Astrocyte (in vitro differentiated cells and primary cell): Measurements from ENCODE around the gene ARFIP1. TPM values are rescaled to one million over a fixed set of nuclear protein-coding genes. Genes with fewer than 3 reads are reported as not detected.

Experiments used
- DNase-seq: peaks from one replicate; pipeline ENCODE4 v3.0.0-alpha.2; 2010; ENCODE audit warnings: low read depth
- FAIRE-seq: peaks from 2 replicates; lab custom pipeline; 2011; peaks lifted over from hg19 to GRCh38; lab: Jason Lieb, UNC
- H2AFZ ChIP-seq: 2 replicates; pipeline ENCODE4 v1.6.0; 2012; ENCODE audit warnings: low read depth, low read length, inconsistent platforms
- H3K27ac ChIP-seq: 2 replicates; pipeline ENCODE4 v1.5.1; 2011; ENCODE audit warnings: low read depth, low read length, inconsistent platforms
- H3K27me3 ChIP-seq: 2 replicates; pipeline ENCODE4 v1.6.0; 2011; ENCODE audit warnings: low read length, inconsistent platforms; ENCODE audit not compliant: insufficient read depth
- H3K36me3 ChIP-seq: 2 replicates; pipeline ENCODE4 v1.5.1; 2011; ENCODE audit warnings: low read length, inconsistent platforms; ENCODE audit not compliant: insufficient read depth
- H3K4me1 ChIP-seq: 2 replicates; pipeline ENCODE4 v1.5.1; 2011; ENCODE audit warnings: low read length, inconsistent platforms; ENCODE audit not compliant: insufficient read depth
- H3K4me2 ChIP-seq: 2 replicates; pipeline ENCODE4 v1.6.0; 2012; ENCODE audit warnings: low read length, inconsistent platforms
- H3K4me3 ChIP-seq: 2 replicates; pipeline ENCODE4 v1.5.1; 2011; ENCODE audit warnings: low read depth, mild to moderate bottlenecking, low read length, inconsistent platforms; ENCODE audit not compliant: insufficient read depth
- H3K79me2 ChIP-seq: 2 replicates; pipeline ENCODE4 v1.6.0; 2012; ENCODE audit warnings: mild to moderate bottlenecking, low read length, inconsistent platforms; ENCODE audit not compliant: insufficient read depth
- H3K9ac ChIP-seq: 2 replicates; pipeline ENCODE4 v1.6.0; 2012; ENCODE audit warnings: mild to moderate bottlenecking, low read length, inconsistent platforms
- H3K9me3 ChIP-seq: 2 replicates; pipeline ENCODE4 v1.5.1; 2012; ENCODE audit warnings: low read depth, mild to moderate bottlenecking, low read length, inconsistent platforms; ENCODE audit not compliant: insufficient read depth
- H4K20me1 ChIP-seq: 2 replicates; pipeline ENCODE4 v1.6.0; 2012; ENCODE audit warnings: low read length, inconsistent platforms; ENCODE audit not compliant: insufficient read depth
- H3K27ac Mint-ChIP-seq: one replicate; pipeline ENCODE4 v1.8.0; 2021; ENCODE audit warnings: mild to moderate bottlenecking, mixed read lengths; ENCODE audit not compliant: unreplicated experiment
- H3K27me3 Mint-ChIP-seq: one replicate; pipeline ENCODE4 v1.8.0; 2021; ENCODE audit warnings: low read depth, mixed read lengths; ENCODE audit not compliant: unreplicated experiment
- H3K36me3 Mint-ChIP-seq: one replicate; pipeline ENCODE4 v1.8.0; 2021; ENCODE audit warnings: low read depth, mixed read lengths; ENCODE audit not compliant: unreplicated experiment
- H3K4me1 Mint-ChIP-seq: one replicate; pipeline ENCODE4 v1.8.0; 2021; ENCODE audit warnings: low read depth, mixed read lengths; ENCODE audit not compliant: unreplicated experiment
- H3K4me3 Mint-ChIP-seq: one replicate; pipeline ENCODE4 v1.8.0; 2021; ENCODE audit warnings: mild to moderate bottlenecking, moderate library complexity, mixed read lengths; ENCODE audit not compliant: unreplicated experiment
- H3K9me3 Mint-ChIP-seq: one replicate; pipeline ENCODE4 v1.8.0; 2021; ENCODE audit warnings: mild to moderate bottlenecking, mixed read lengths; ENCODE audit not compliant: unreplicated experiment
- CTCF ChIP-seq: IDR thresholded peaks from 2 replicates; pipeline ENCODE4 v1.5.1; 2011; ENCODE audit warnings: low read depth, mild to moderate bottlenecking, inconsistent platforms, low read length, moderate library complexity; ENCODE audit not compliant: insufficient read depth
- EZH2 ChIP-seq: IDR thresholded peaks from 2 replicates; pipeline ENCODE4 v1.6.1; 2012; ENCODE audit warnings: mild to moderate bottlenecking, low read length, inconsistent platforms; ENCODE audit not compliant: insufficient read depth
- total RNA-seq: library from RNA; stranded (reverse); gene quantifications from 2 replicates; pipeline ENCODE4 v1.2.1, GENCODE V29; 2021

ARFIP1 gene
- total RNA-seq, 1 donor from 2014 or later: 30.7 TPM

DNA sequence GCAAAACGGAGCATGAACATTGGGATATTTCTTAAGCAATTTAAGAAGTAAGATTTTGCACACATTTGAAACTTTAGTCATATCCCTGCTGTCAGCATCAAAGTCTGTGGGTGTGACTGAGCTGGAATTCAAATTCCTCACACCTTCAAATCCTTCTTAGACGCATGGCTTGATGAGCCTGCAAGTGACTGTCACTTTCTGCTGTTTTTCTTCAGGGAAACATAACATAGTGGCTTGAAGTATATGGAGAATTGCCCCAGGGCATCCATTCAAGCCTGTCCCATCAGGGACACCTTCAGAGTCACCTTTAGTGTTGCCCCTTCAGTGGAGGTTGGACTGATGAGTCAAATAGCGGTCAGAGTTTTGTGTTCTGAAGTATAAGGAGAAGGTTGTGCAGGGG lies 173.8 kb downstream of the ARFIP1 start:
- H3K27ac Mint-ChIP-seq: no peak overlapping the region
- H3K4me3 Mint-ChIP-seq: no peak overlapping the region
- H3K27me3 Mint-ChIP-seq: no peaks in the 10 kb centered on the region
- no peak overlapping the region for H3K9ac ChIP-seq
- no peaks in the 10 kb centered on the region for H3K9me3 ChIP-seq
- no peak overlapping the region for H3K4me3 ChIP-seq
- no peaks in the 10 kb centered on the region for H3K36me3 Mint-ChIP-seq
- H3K4me1 Mint-ChIP-seq: peaks cover 25% of the 10 kb centered on the region
- H3K9me3 Mint-ChIP-seq: no peaks in the 10 kb centered on the region
- H3K79me2 ChIP-seq: no peaks in the 10 kb centered on the region
- H4K20me1 ChIP-seq: no peaks in the 10 kb centered on the region
- H3K36me3 ChIP-seq: no peaks in the 10 kb centered on the region
- no peak overlapping the region for H3K4me2 ChIP-seq
- no peak for TF ChIP-seq EZH2
- no peak for TF ChIP-seq CTCF
- no peak for FAIRE-seq
- H3K27me3 ChIP-seq: peaks cover 4% of the 10 kb centered on the region
- peaks cover 14% of the 10 kb centered on the region for H3K4me1 ChIP-seq
- no peak overlapping the region for H2AFZ ChIP-seq
- no peak overlapping the region for H3K27ac ChIP-seq
- DNase-seq: no peak

GRCh38 chr4:152954741-152955140 lies 175.0 kb downstream of the ARFIP1 start:
- Histone ChIP-seq H3K27ac (no peak overlapping the region), H3K4me2 (no peak overlapping the region), H3K27me3 (peaks cover 4% of the 10 kb centered on the region), H3K4me1 (peaks cover 14% of the 10 kb centered on the region), H3K9ac (no peak overlapping the region), H3K79me2 (no peaks in the 10 kb centered on the region), H4K20me1 (no peaks in the 10 kb centered on the region), H3K36me3 (no peaks in the 10 kb centered on the region), H2AFZ (no peak overlapping the region), H3K4me3 (no peak overlapping the region), H3K9me3 (no peaks in the 10 kb centered on the region)
- Mint-ChIP-seq H3K4me3 (no peak overlapping the region), H3K27me3 (no peaks in the 10 kb centered on the region), H3K9me3 (no peaks in the 10 kb centered on the region), H3K36me3 (no peaks in the 10 kb centered on the region), H3K4me1 (peaks cover 25% of the 10 kb centered on the region), H3K27ac (no peak overlapping the region)
- TF ChIP-seq EZH2: no peak
- DNase-seq (no peak), FAIRE-seq (no peak)

- FAIRE-seq (no peak), DNase-seq (no peak)
- H3K36me3 ChIP-seq: no peaks in the 10 kb centered on the region
- H4K20me1 ChIP-seq: no peaks in the 10 kb centered on the region
- peaks cover 14% of the 10 kb centered on the region for H3K4me1 ChIP-seq
- H3K9me3 ChIP-seq: no peaks in the 10 kb centered on the region
- H2AFZ ChIP-seq: no peak overlapping the region
- H3K4me2 ChIP-seq: peak overlapping the region; percentile 71
- no peak for TF ChIP-seq EZH2
- no peak for TF ChIP-seq CTCF
- Mint-ChIP-seq H3K27me3 (no peaks in the 10 kb centered on the region), H3K4me1 (peaks cover 24% of the 10 kb centered on the region), H3K4me3 (no peak overlapping the region), H3K9me3 (no peaks in the 10 kb centered on the region), H3K36me3 (no peaks in the 10 kb centered on the region), H3K27ac (no peak overlapping the region)
- no peaks in the 10 kb centered on the region for H3K79me2 ChIP-seq
- no peak overlapping the region for H3K9ac ChIP-seq
- no peak overlapping the region for H3K27ac ChIP-seq
- H3K27me3 ChIP-seq: no peaks in the 10 kb centered on the region
- no peak overlapping the region for H3K4me3 ChIP-seq
Measured at GRCh38 chr4:152956147-152956546, 176.4 kb downstream of the ARFIP1 start.
